CD4-positive, alpha-beta T cell (primary cell): ENCODE results near the gene ZNF284. TPM values are rescaled to one million over a fixed set of nuclear protein-coding genes. Genes with fewer than 3 reads are reported as not detected.

Experiments
- ATAC-seq: fragments of 200-7000 bp; cut with Tn5 transposase; one replicate; pipeline ENCODE4 v1.10.0; 2022; ENCODE audit warnings: mild to moderate bottlenecking; ENCODE audit not compliant: poor library complexity
- CTCF ChIA-PET: fragments of 350-600 bp; sonication (Branson Sonifier 250); formaldehyde crosslinking; loops from one replicate; lab custom pipeline; 2021; ENCODE audit warnings: antibody characterized with exemption, inconsistent platforms; lab: Charles Lee
- POLR2A ChIA-PET: fragments of 350-600 bp; sonication (Branson Sonifier 250); formaldehyde crosslinking; loops from one replicate; lab custom pipeline; 2021; ENCODE audit warnings: antibody characterized with exemption, inconsistent platforms; lab: Charles Lee
- DNase-seq, 14 experiments: peaks; one replicate each; pipeline ENCODE4 v3.0.0-alpha.2; 2013 to 2020; ENCODE audit warnings: mixed read lengths in 2 of 14
- H3K27ac ChIP-seq, 2 donors: one replicate each; pipeline versions ENCODE4 v1.5.1 to v1.7.0; 2013; ENCODE audit warnings: low read length in 2 of 2, low read depth in 1 of 2, mild to moderate bottlenecking in 1 of 2
- H3K27me3 ChIP-seq, 2 experiments: 1 replicate in 1 of 2; 2 replicates in 1 of 2; pipeline versions ENCODE4 v1.6.1 to v1.7.0; 2013; ENCODE audit warnings: low read length in 2 of 2, control low read depth in 1 of 2, mild to moderate bottlenecking in 1 of 2, moderate library complexity in 1 of 2; ENCODE audit not compliant: insufficient read depth in 2 of 2, control insufficient read depth in 1 of 2
- H3K36me3 ChIP-seq: one replicate; pipeline ENCODE4 v1.6.1; 2013; ENCODE audit warnings: low read length, control low read depth; ENCODE audit not compliant: insufficient read depth
- H3K4me1 ChIP-seq: one replicate; pipeline ENCODE4 v1.6.1; 2013; ENCODE audit warnings: low read length, control low read depth; ENCODE audit not compliant: insufficient read depth
- H3K4me3 ChIP-seq: one replicate; pipeline ENCODE4 v1.5.1; 2013; ENCODE audit warnings: mild to moderate bottlenecking, low read length, moderate library complexity
- H3K9me3 ChIP-seq, 2 experiments: 1 replicate in 1 of 2; 2 replicates in 1 of 2; pipeline versions ENCODE4 v1.6.1 to v1.7.0; 2013; ENCODE audit warnings: low read length in 2 of 2, mild to moderate bottlenecking in 2 of 2, control low read depth in 1 of 2, moderate library complexity in 1 of 2; ENCODE audit not compliant: control insufficient read depth in 1 of 2, insufficient read depth in 1 of 2
- H3K27ac Mint-ChIP-seq: one replicate; pipeline ENCODE4 v1.8.0; 2020; ENCODE audit warnings: mixed read lengths
- H3K27me3 Mint-ChIP-seq: one replicate; pipeline ENCODE4 v1.8.0; 2021; ENCODE audit warnings: mixed read lengths
- H3K36me3 Mint-ChIP-seq: one replicate; pipeline ENCODE4 v1.8.0; 2021; ENCODE audit warnings: low read depth, mixed read lengths
- H3K4me1 Mint-ChIP-seq: one replicate; pipeline ENCODE4 v1.8.0; 2021; ENCODE audit warnings: low read depth, mixed read lengths
- H3K4me3 Mint-ChIP-seq: one replicate; pipeline ENCODE4 v1.8.0; 2020; ENCODE audit warnings: mild to moderate bottlenecking, mixed read lengths
- H3K9me3 Mint-ChIP-seq: one replicate; pipeline ENCODE4 v1.8.0; 2020; ENCODE audit warnings: mixed read lengths
- CTCF ChIP-seq: fragments of 200-600 bp; IDR thresholded peaks from one replicate; pipeline ENCODE4 v1.8.0; 2022; ENCODE audit warnings: antibody characterized with exemption, mild to moderate bottlenecking
- intact Hi-C, 2 experiments: fragments of 100-400 bp; cut with DNase I in 1 of 2; cut with micrococcal nuclease in 1 of 2; formaldehyde crosslinking; loops; one replicate each; pipeline versions ENCODE4 v1.15.1 to v1.9.0; 2023 to 2025; cut with DNase I, micrococcal nuclease
- polyA plus RNA-seq, 2 donors: library from polyadenylated mRNA; unstranded; fragments of 120-200 nt; gene quantifications; one replicate each; pipeline ENCODE4 v1.2.1, GENCODE V29; 2013
- total RNA-seq, 174 experiments: library from RNA in 2 of 174; stranded (reverse) in 2 of 174; gene quantifications; one replicate each; pipeline ENCODE4 v1.2.3 and lab custom pipeline; 2021 to 2026

The ZNF284 gene
- 1 to 10 TPM in 1 of 2 experiments, under 1 TPM in 1; 0.92 to 1.2 TPM for total RNA-seq
- 2.3 TPM for polyA plus RNA-seq (2013, experiment 1 of 2)
- 3.1 TPM for polyA plus RNA-seq (2013, experiment 2 of 2)
- total RNA-seq (lab: John Stamatoyannopoulos, UW) = 1.1 to 15.0 (median 3.7) reads per million in 172 experiments

- H3K4me3 ChIP-seq = peak within 1 kb of the TSS; percentile 78
- H3K9me3 ChIP-seq = peaks cover 5 to 19% of the 10 kb centered on the region in 2 experiments
- ATAC-seq (peak; percentile 98), DNase-seq (peak; percentile 65 to 93 (median 78))
- peaks cover 24% of the 10 kb centered on the region for H3K4me1 Mint-ChIP-seq
- peak within 1 kb of the TSS; percentile 79 for H3K27ac Mint-ChIP-seq
- H3K9me3 Mint-ChIP-seq = peaks cover 16% of the 10 kb centered on the region
- CTCF ChIA-PET = interaction anchor here (1.0 to 2.3 kb wide), 2 partner anchors 23 kb away, joined by 3 to 5 read pairs; no protein-coding TSS in a partner anchor
- peaks cover 57% of the 10 kb centered on the region for H3K36me3 Mint-ChIP-seq
- peak within 1 kb of the TSS; percentile 39 to 43 for H3K27ac ChIP-seq
- H3K27me3 ChIP-seq = no peaks in the 10 kb centered on the region
- POLR2A ChIA-PET = interaction anchor here (0.5 to 1.0 kb wide), 3 partner anchors 93 to 242 kb away, joined by 3 to 4 read pairs (median 3); partner anchors contain the start of genes ZNF226 and ZNF45
- no peaks in the 10 kb centered on the region for H3K27me3 Mint-ChIP-seq
- peaks cover 18% of the 10 kb centered on the region for H3K4me1 ChIP-seq
- peak within 1 kb of the TSS; percentile 90 for H3K4me3 Mint-ChIP-seq
- no peak for TF ChIP-seq CTCF
- intact Hi-C loops = loop anchor here (1.0 to 5.0 kb wide), 7 partner anchors 22 to 135 kb away; partner anchors contain the start of genes ZNF224 (in 2 of the 2), ZNF155 (in 1 of the 2), ZNF222 (in 1 of the 2) and ZNF225 (in 1 of the 2)
- peaks cover under 1% of the 10 kb centered on the region for H3K36me3 ChIP-seq
These were observed at the start of gene ZNF284 for GRCh38 chr19:44071824-44072542. Gene ZNF284, plus strand, starts transcription at chr19:44072159. Its CDS starts 4,231 bp downstream, at chr19:44076390.

GRCh38 chr19:44024900-44025216, 47.1 kb upstream of the ZNF284 start:
- Histone ChIP-seq H3K4me1 (peaks cover 14% of the 10 kb centered on the region), H3K27ac (no peak overlapping the region), H3K9me3 (peaks cover 4 to 28% of the 10 kb centered on the region in 2 experiments), H3K27me3 (no peaks in the 10 kb centered on the region), H3K36me3 (peaks cover 34% of the 10 kb centered on the region), H3K4me3 (peak overlapping the region; percentile 79)
- ChIA-PET POLR2A (interaction anchor here (0.7 to 1.4 kb wide), 2 partner anchors 26 to 140 kb away, joined by 3 read pairs; partner anchors contain the start of gene ZNF226), CTCF (no interaction called here)
- no peak for TF ChIP-seq CTCF
- no peak for DNase-seq
- intact Hi-C loops = loop anchor here in 1 of 2 experiments (1.0 to 2.0 kb wide), 3 partner anchors 23 to 70 kb away; partner anchors contain the start of genes ZNF224 and ZNF230
- ATAC-seq = no peak
- H3K27me3 Mint-ChIP-seq = peaks cover 14% of the 10 kb centered on the region
- H3K36me3 Mint-ChIP-seq = peaks cover 64% of the 10 kb centered on the region
- peak overlapping the region; percentile 98 for H3K4me3 Mint-ChIP-seq
- peak overlapping the region; percentile 88 for H3K27ac Mint-ChIP-seq
- H3K4me1 Mint-ChIP-seq = peaks cover 30% of the 10 kb centered on the region
- H3K9me3 Mint-ChIP-seq = peaks cover 29% of the 10 kb centered on the region

- H3K9me3 Mint-ChIP-seq = peaks cover 28% of the 10 kb centered on the region
- H3K4me1 Mint-ChIP-seq = peaks cover 30% of the 10 kb centered on the region
- ATAC-seq = peak; percentile 97
- Histone ChIP-seq H3K27me3 (no peaks in the 10 kb centered on the region), H3K9me3 (peaks cover 4 to 28% of the 10 kb centered on the region in 2 experiments), H3K27ac (no peak within 1 kb of the TSS), H3K4me1 (peaks cover 14% of the 10 kb centered on the region), H3K4me3 (peak within 1 kb of the TSS; percentile 79), H3K36me3 (peaks cover 37% of the 10 kb centered on the region)
- no peak for TF ChIP-seq CTCF
- POLR2A ChIA-PET = interaction anchor here (0.7 to 1.4 kb wide), 2 partner anchors 26 to 140 kb away, joined by 3 read pairs; partner anchors contain the start of gene ZNF226
- intact Hi-C loops = loop anchor here in 1 of 2 experiments (1.0 to 2.0 kb wide), 3 partner anchors 23 to 69 kb away; partner anchors contain the start of genes ZNF224 and ZNF230
- peaks cover 9% of the 10 kb centered on the region for H3K27me3 Mint-ChIP-seq
- H3K27ac Mint-ChIP-seq = peak within 1 kb of the TSS; percentile 88
- DNase-seq = peak; percentile 53 to 90 (median 70)
- peak within 1 kb of the TSS; percentile 98 for H3K4me3 Mint-ChIP-seq
- CTCF ChIA-PET = no interaction called here
- peaks cover 64% of the 10 kb centered on the region for H3K36me3 Mint-ChIP-seq
These were observed 46.6 kb upstream of the ZNF284 start, which contains the start of gene ZNF222 for GRCh38 chr19:44025217-44025936. Gene ZNF222, plus strand, starts transcription at chr19:44025379. Its CDS starts 58 bp downstream, at chr19:44025437.
